H1 (cell line): ENCODE results near the gene SVEP1. TPM values are rescaled to one million over a fixed set of nuclear protein-coding genes. Genes with fewer than 3 reads are reported as not detected.

Experiments
- CBX8 ChIP-seq: fragments of 300-800, 300-1000 bp; sonication (generic); IDR thresholded peaks from 2 replicates; pipeline ENCODE4 v1.7.1; 2016; ENCODE audit warnings: low read depth, low read length, borderline replicate concordance
- PHF8 ChIP-seq: fragments of 200-600 bp; sonication (generic); conservative IDR thresholded peaks from 2 replicates; pipeline ENCODE4 v1.7.1; 2012; ENCODE audit warnings: low read depth, mild to moderate bottlenecking, inconsistent platforms, low read length, moderate library complexity
- POLR2AphosphoS5 ChIP-seq: IDR thresholded peaks from 2 replicates; pipeline ENCODE4 v1.6.1; 2011; ENCODE audit warnings: low read depth, low read length
- POU5F1 ChIP-seq: IDR thresholded peaks from 2 replicates; pipeline ENCODE4 v1.6.1; 2011; ENCODE audit warnings: low read depth, mild to moderate bottlenecking, low read length, moderate library complexity
- RAD21 ChIP-seq, 2 experiments: IDR thresholded peaks in 1 of 2; conservative IDR thresholded peaks in 1 of 2; 2 replicates each; pipeline ENCODE4 v1.6.1; 2011; ENCODE audit warnings: low read depth in 2 of 2, low read length in 2 of 2, improper control_type of control experiment in 1 of 2, inconsistent platforms in 1 of 2, mild to moderate bottlenecking in 1 of 2, moderate library complexity in 1 of 2
- RBBP5 ChIP-seq: IDR thresholded peaks from 2 replicates; pipeline ENCODE4 v1.7.1; 2012; ENCODE audit warnings: low read depth, mild to moderate bottlenecking, inconsistent platforms, low read length, moderate library complexity, borderline replicate concordance
- RFX5 ChIP-seq: IDR thresholded peaks from 2 replicates; pipeline ENCODE4 v1.6.1; 2011; ENCODE audit warnings: low read depth, low read length, improper control_type of control experiment, borderline replicate concordance
- SRF ChIP-seq: IDR thresholded peaks from 2 replicates; pipeline ENCODE4 v1.6.1; 2011; ENCODE audit warnings: mild to moderate bottlenecking, low read depth, low read length, moderate library complexity
- polyA plus RNA-seq, 7 experiments: library from polyadenylated mRNA; depleted of rRNA in 3 of 7; stranded (reverse) in 5 of 7; unstranded in 2 of 7; fragments of >200 nt in 5 of 7; fragments of 200-250 nt in 2 of 7; gene quantifications; 1 replicate in 5 of 7; 2 replicates in 1 of 7; 4 replicates in 1 of 7; pipeline versions ENCODE4 v1.2.1 to v1.2.3, GENCODE V29; 2011 to 2013; ENCODE audit warnings: missing spikeins in 2 of 7, mixed read lengths in 2 of 7
- total RNA-seq: library from RNA; stranded (reverse); fragmentation: NEBNext Ultra II Directional; extraction: Animal tissue kit (Norgen Biotek cat#: 25700); gene quantifications from 2 replicates; pipeline ENCODE4 v1.2.1, GENCODE V29; 2021
- TF ChIP-seq, protein P1 (sequence below): IDR thresholded peaks from 2 replicates; pipeline ENCODE4 v1.6.1; 2011; ENCODE audit warnings: low read length, improper control_type of control experiment

SVEP1 gene
- total and polyA plus RNA-seq, 2 of the 8 experiments (the other 6 are each of a cell fraction or from before 2014, with no cell fraction given) = 0.11 to 0.37 TPM

DNA sequence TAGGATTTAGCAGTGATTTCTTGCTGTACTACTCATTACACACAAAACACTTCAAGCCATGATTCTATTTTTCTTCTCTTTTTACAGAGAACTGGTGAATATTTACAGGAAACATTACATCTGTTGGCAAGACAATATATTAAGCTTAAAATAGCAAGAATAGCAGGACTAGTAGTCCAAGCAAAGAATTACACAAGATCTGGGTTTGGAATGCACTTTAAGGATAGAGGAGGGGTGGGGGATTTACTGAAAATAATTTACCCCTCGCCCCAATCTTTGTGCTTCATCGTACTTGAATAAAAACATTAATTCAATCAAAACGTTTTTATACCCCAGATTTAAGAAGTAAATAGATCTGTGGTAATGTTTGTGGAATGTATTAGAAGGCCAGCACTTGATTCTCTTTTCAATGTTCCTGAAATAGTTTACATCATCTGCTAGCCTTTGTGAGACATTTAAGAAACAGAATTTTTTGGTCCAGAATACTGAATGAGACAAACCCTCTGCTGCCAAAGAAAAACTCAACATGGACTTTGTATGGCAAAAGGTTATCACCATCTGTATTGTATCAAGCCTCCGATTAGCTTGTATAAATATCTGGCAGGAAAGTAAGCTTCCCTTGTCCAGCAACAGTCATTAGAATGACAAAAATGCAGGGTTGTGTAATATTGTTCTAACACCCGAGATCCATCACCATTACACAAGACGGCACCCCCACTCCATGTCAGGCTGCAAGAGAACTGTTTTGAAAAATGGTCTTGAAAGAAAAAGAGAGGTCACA lies 23.8 kb downstream of the SVEP1 start (continued):
- no peak for TF ChIP-seq RFX5
- TF ChIP-seq PHF8 = no peak
- TF ChIP-seq POU5F1 = no peak
- TF ChIP-seq, protein P1, sequence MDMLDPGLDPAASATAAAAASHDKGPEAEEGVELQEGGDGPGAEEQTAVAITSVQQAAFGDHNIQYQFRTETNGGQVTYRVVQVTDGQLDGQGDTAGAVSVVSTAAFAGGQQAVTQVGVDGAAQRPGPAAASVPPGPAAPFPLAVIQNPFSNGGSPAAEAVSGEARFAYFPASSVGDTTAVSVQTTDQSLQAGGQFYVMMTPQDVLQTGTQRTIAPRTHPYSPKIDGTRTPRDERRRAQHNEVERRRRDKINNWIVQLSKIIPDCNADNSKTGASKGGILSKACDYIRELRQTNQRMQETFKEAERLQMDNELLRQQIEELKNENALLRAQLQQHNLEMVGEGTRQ = no peak
- TF ChIP-seq POLR2AphosphoS5 = no peak
- no peak for TF ChIP-seq RAD21 (IDR thresholded peaks at IDR 0.05 in 1 of 2, conservative IDR thresholded peaks at IDR 0.05 in 1 of 2; ENCODE audit: low read depth in 2 of 2, low read length in 2 of 2)
- no peak for TF ChIP-seq RBBP5
- TF ChIP-seq CBX8 = no peak
- no peak for TF ChIP-seq SRF
